Activated naive CD8-positive, alpha-beta T cell treated with anti-CD3 and anti-CD28 coated beads, Interleukin-2, amount 50 U/mL, for 24 hours (primary cell): ENCODE results near the gene TBC1D5.
"Not testable (repeated sequence)": the region's sequence is repeated elsewhere in the genome, so short reads cannot be mapped to it uniquely, and the experiment has no call there.

Source experiments
- ATAC-seq: fragments of 150-1000 bp; cut with Tn5 transposase; one replicate; pipeline ENCODE4 v1.10.0; 2021
- DNase-seq: peaks from one replicate; pipeline ENCODE4 v3.0.0; 2021
- H3K27ac Mint-ChIP-seq: one replicate; pipeline ENCODE4 v1.8.0; 2021; ENCODE audit warnings: mild to moderate bottlenecking, mixed read lengths
- H3K27me3 Mint-ChIP-seq: one replicate; pipeline ENCODE4 v1.8.0; 2021; ENCODE audit warnings: mixed read lengths
- H3K36me3 Mint-ChIP-seq: one replicate; pipeline ENCODE4 v1.8.0; 2021; ENCODE audit warnings: low read depth, mixed read lengths
- H3K4me1 Mint-ChIP-seq: one replicate; pipeline ENCODE4 v1.8.0; 2021; ENCODE audit warnings: mixed read lengths
- H3K4me3 Mint-ChIP-seq: one replicate; pipeline ENCODE4 v1.8.0; 2021; ENCODE audit warnings: mild to moderate bottlenecking, moderate library complexity, mixed read lengths
- H3K9me3 Mint-ChIP-seq: one replicate; pipeline ENCODE4 v1.8.0; 2021; ENCODE audit warnings: mixed read lengths

TBC1D5 gene

DNA sequence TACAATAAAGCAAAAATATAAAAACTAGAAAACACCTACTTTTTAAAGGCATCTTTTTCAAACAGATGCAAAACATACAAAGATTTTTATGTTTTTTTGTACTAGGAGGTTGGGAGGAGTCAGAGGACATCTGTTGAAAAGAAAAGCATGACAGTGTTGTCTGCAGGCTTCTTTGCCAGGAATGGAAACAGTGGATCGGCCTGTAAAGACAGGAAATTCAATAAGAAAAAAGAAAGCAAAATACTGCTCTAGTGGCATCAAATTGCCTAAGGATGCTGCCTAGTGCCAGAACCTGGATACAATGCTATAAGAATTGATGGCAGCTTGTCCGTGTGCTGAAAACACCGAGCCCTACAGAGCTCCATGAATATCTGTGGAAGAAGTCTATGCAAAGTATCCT lies 69.9 kb downstream of the TBC1D5 start:
- Mint-ChIP-seq H3K4me1 (peaks cover 4% of the 10 kb centered on the region), H3K9me3 (no peaks in the 10 kb centered on the region)

DNA sequence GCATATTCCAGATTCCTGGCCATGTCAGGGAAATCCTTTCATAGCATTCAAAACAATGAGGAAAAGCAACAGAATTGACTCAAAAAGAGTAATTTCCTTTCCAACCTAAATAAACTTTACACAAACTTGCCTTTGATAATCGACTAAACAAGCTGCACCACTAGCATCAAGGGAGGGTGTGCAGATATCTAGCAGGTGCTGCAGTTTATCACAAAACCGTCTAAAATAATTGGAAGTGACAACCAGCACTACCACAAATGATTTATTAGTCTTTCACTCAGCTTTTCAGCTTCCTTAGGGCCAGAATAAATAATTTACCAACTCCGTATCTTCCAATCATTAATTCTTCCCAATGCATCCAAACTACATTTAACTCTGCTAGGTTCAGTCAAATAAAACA lies 71.7 kb downstream of the TBC1D5 start:
- no peak overlapping the region for H3K4me3 Mint-ChIP-seq
- DNase-seq (no peak), ATAC-seq (no peak)
- no peaks in the 10 kb centered on the region for H3K27me3 Mint-ChIP-seq
- H3K4me1 Mint-ChIP-seq, result peaks cover 3% of the 10 kb centered on the region
- H3K36me3 Mint-ChIP-seq, result peaks cover 17% of the 10 kb centered on the region
- no peak overlapping the region for H3K27ac Mint-ChIP-seq
- no peaks in the 10 kb centered on the region for H3K9me3 Mint-ChIP-seq

More for the DNA sequence above, 69.9 kb downstream of the TBC1D5 start:
- Mint-ChIP-seq H3K36me3 (peaks cover 17% of the 10 kb centered on the region), H3K27me3 (no peaks in the 10 kb centered on the region), H3K4me3 (no peak overlapping the region), H3K27ac (no peak overlapping the region)
- ATAC-seq (no peak), DNase-seq (no peak)

DNA sequence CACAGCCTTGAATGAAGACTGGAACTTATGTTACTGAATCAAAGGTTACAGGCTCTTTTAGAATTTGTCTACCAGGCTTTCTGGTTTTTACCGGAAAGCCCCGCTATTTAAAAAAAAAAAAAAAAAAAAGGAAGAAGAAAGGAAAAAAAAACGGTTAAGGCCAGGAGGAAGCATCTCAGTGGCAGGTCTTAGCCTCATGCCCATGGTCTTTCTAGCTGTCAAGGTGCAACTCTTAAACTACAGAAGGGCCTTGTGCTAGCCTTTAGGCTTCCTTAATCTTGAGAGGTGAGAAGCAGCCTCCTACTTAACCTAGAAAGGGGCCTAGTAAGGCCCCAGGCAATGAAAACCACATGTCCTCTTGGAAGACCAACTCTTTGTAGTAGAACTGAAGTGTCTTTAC lies 77.5 kb downstream of the TBC1D5 start:
- Mint-ChIP-seq H3K36me3 (peaks cover 3% of the 10 kb centered on the region), H3K4me3 (no peak overlapping the region), H3K9me3 (no peaks in the 10 kb centered on the region), H3K27ac (no peak overlapping the region), H3K27me3 (no peaks in the 10 kb centered on the region), H3K4me1 (peaks cover 17% of the 10 kb centered on the region)
- ATAC-seq (peak; percentile 36), DNase-seq (no peak)

DNA sequence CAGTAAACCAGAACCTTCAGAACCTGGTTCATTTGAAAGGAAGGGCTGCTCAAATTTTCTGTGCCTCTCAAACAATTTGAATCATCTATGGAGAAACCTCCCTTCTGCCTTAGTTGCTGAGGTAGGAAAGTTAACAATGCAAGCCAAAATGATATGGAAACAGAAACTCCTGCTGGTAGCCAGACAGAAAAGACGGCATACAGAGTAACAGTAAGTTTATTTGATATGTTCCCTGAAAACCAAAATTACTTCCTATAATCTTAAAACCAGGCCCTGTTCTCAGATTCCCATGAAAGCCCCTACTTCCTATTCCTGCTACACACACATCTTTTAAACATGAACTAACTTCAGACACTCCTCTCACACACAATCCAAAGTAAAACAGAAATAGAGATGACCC lies 86.2 kb downstream of the TBC1D5 start:
- Mint-ChIP-seq H3K4me3 (no peak overlapping the region), H3K4me1 (peaks cover 2% of the 10 kb centered on the region), H3K27ac (no peak overlapping the region), H3K9me3 (no peaks in the 10 kb centered on the region), H3K36me3 (peaks cover 3% of the 10 kb centered on the region), H3K27me3 (no peaks in the 10 kb centered on the region)
- DNase-seq (no peak), ATAC-seq (no peak)

DNA sequence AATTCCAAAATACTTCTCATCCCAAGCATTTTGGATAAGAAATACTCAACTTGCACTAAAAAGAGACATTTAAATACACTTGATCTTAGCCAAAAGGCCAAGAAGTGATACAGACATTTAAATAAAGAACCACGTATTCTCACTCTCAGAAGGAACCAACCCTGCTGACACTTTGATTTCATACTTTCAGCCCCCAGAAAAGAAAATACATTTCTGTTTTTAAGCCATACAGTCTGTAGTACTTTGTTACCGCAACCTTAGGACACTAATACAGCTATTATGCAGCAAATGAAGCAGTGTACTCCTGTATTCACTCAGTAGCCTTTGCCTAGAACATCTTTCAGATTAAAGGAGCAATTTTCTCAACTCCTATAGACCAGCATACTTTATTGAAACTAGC lies 86.7 kb downstream of the TBC1D5 start:
- ATAC-seq (no peak), DNase-seq (no peak)
- Mint-ChIP-seq H3K9me3 (no peaks in the 10 kb centered on the region), H3K4me1 (peaks cover 2% of the 10 kb centered on the region), H3K27me3 (no peaks in the 10 kb centered on the region), H3K27ac (no peak overlapping the region), H3K4me3 (no peak overlapping the region), H3K36me3 (peaks cover 3% of the 10 kb centered on the region)

- H3K27ac Mint-ChIP-seq, DNase-seq, H3K4me3 Mint-ChIP-seq, ATAC-seq, H3K27me3 Mint-ChIP-seq, H3K9me3 Mint-ChIP-seq, H3K36me3 Mint-ChIP-seq, H3K4me1 Mint-ChIP-seq: not testable (repeated sequence)
Observed at GRCh38 chr3:17649748-17650147, 92.7 kb downstream of the TBC1D5 start.

DNA sequence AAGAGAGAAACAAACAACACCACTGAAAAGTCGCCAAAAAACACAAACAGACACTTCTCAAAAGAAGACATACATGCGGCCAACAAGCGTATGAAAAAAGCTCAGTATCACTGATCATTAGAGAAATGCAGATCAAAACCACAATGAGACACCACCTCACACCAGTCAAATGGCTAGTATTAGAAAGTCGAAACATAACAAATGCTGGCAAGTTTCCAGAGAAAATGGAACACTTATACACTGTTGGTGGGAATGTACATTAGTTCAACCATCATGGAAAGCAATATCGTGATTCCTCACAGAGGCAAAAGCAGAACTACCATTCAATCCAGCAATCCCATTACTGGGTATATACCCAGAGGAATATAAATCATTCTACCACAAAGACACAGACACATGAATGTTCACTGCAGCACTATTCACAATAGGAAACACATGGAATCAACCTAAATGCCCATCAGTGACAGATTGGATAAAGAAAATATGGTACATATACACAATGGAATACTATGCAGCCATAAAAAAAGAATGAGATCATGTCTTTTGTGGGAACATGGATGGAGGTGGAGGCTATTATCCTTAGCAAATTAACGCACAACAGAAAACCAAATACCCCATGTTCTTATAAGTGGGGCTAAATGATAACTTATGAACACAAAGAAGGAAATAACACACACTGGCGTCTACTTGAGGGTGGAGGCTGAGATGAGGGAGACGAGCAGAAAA lies 93.6 kb downstream of the TBC1D5 start:
- H3K9me3 Mint-ChIP-seq, H3K27ac Mint-ChIP-seq, H3K27me3 Mint-ChIP-seq, H3K4me3 Mint-ChIP-seq, H3K4me1 Mint-ChIP-seq, DNase-seq, ATAC-seq, H3K36me3 Mint-ChIP-seq: not testable (repeated sequence)

GRCh38 chr3:17645074-17645698 lies 97.2 kb downstream of the TBC1D5 start:
- no peak for DNase-seq

GRCh38 chr3:17643691-17644090 lies 98.7 kb downstream of the TBC1D5 start:
- H3K36me3 Mint-ChIP-seq, result peaks cover 3% of the 10 kb centered on the region
- H3K9me3 Mint-ChIP-seq, result no peaks in the 10 kb centered on the region
- ATAC-seq (no peak), DNase-seq (no peak)
- no peak overlapping the region for H3K27ac Mint-ChIP-seq
- H3K27me3 Mint-ChIP-seq, result no peaks in the 10 kb centered on the region
- H3K4me3 Mint-ChIP-seq, result no peak overlapping the region
- H3K4me1 Mint-ChIP-seq, result peaks cover 23% of the 10 kb centered on the region

More at GRCh38 chr3:17645074-17645698, 97.2 kb downstream of the TBC1D5 start:
- Mint-ChIP-seq H3K27ac (no peak overlapping the region), H3K4me3 (no peak overlapping the region), H3K4me1 (peaks cover 10% of the 10 kb centered on the region), H3K27me3 (no peaks in the 10 kb centered on the region), H3K36me3 (peaks cover 3% of the 10 kb centered on the region), H3K9me3 (peaks cover 3% of the 10 kb centered on the region)
- ATAC-seq, result no peak

GRCh38 chr3:17642474-17642873 lies 100.0 kb downstream of the TBC1D5 start:
- Mint-ChIP-seq H3K27ac (no peak overlapping the region), H3K36me3 (peaks cover 3% of the 10 kb centered on the region), H3K4me1 (peaks cover 23% of the 10 kb centered on the region), H3K27me3 (no peaks in the 10 kb centered on the region), H3K9me3 (no peaks in the 10 kb centered on the region), H3K4me3 (no peak overlapping the region)
- DNase-seq, result no peak
- no peak for ATAC-seq

GRCh38 chr3:17640466-17640865 lies 102.0 kb downstream of the TBC1D5 start:
- Mint-ChIP-seq H3K9me3 (no peaks in the 10 kb centered on the region), H3K4me3 (no peak overlapping the region), H3K27me3 (no peaks in the 10 kb centered on the region), H3K4me1 (peaks cover 23% of the 10 kb centered on the region), H3K27ac (no peak overlapping the region), H3K36me3 (peaks cover 5% of the 10 kb centered on the region)
- ATAC-seq (peak; percentile 40), DNase-seq (no peak)

GRCh38 chr3:17639765-17640164 lies 102.7 kb downstream of the TBC1D5 start:
- H3K4me3 Mint-ChIP-seq, result no peak overlapping the region
- peak overlapping the region; percentile 26 for H3K27ac Mint-ChIP-seq
- H3K36me3 Mint-ChIP-seq, result peaks cover 5% of the 10 kb centered on the region

DNA sequence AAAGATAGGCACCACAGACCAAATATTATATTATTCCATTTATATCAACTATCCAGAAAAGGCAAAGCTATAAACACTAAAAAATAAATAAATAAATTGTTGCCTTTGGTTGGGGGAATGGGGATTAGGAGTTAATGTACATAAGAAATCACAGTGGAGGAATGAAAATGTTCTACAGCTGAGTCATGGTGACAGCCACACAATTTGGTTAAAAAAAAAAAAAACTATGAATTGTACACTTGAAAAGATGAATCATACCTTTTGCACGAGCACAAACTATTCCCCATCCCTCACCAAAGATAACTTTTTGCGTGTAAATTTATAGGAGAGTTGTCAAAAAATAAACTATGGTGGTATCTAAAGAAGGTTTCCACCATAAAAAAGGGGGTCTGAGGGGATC lies 103.2 kb downstream of the TBC1D5 start:
- Mint-ChIP-seq H3K36me3 (peaks cover 6% of the 10 kb centered on the region), H3K9me3 (no peaks in the 10 kb centered on the region), H3K4me3 (no peak overlapping the region), H3K27me3 (no peaks in the 10 kb centered on the region), H3K27ac (no peak overlapping the region), H3K4me1 (peaks cover 27% of the 10 kb centered on the region)
- DNase-seq, result no peak
- no peak for ATAC-seq

More at GRCh38 chr3:17639765-17640164, 102.7 kb downstream of the TBC1D5 start:
- H3K9me3 Mint-ChIP-seq, result no peaks in the 10 kb centered on the region
- peaks cover 27% of the 10 kb centered on the region for H3K4me1 Mint-ChIP-seq
- ATAC-seq (peak; percentile 52), DNase-seq (no peak)
- no peaks in the 10 kb centered on the region for H3K27me3 Mint-ChIP-seq

DNA sequence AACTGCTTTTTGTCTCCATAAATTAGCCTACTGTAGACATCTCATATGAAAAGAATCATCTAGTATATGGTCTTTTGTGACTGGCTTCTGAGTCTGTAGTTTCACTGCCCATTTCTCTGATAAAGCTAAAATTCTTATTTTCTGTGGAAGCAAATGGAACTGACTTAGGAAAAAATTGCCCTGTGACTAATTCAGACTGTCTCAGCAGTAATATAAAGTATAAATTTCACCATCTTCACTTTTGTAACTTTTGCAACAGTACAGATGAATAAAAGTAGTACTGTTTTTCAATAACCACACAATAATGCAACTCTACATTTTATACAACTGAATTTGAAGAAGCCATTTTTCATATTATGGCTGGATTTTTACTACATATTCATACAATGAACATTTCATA lies 104.1 kb downstream of the TBC1D5 start:
- Mint-ChIP-seq H3K27ac (no peak overlapping the region), H3K27me3 (no peaks in the 10 kb centered on the region), H3K9me3 (no peaks in the 10 kb centered on the region), H3K4me3 (no peak overlapping the region), H3K4me1 (peaks cover 27% of the 10 kb centered on the region), H3K36me3 (peaks cover 8% of the 10 kb centered on the region)
- no peak for ATAC-seq
- DNase-seq, result no peak

DNA sequence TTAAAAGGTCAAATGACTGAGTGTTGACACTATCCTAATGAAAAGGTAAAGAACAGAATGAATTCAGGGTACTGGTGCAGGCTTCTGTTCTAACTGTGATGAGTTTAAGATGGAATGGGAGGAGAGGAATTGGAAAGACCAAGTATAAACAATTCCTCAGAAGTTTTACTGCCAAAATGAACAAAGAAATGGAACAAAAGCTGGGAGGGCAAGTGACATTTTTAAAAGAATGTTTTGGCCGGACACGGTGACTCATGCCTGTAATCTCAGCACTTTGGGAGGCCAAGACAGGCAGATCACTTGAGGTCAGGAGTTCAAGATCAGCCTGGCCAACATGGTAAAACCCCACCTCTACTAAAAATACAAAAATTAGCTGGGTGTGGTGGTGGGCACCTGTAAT lies 106.8 kb downstream of the TBC1D5 start:
- not testable (repeated sequence) for DNase-seq, H3K4me3 Mint-ChIP-seq, ATAC-seq, H3K9me3 Mint-ChIP-seq, H3K27ac Mint-ChIP-seq, H3K27me3 Mint-ChIP-seq
- peaks cover 11% of the 10 kb centered on the region for H3K36me3 Mint-ChIP-seq
- peaks cover 34% of the 10 kb centered on the region for H3K4me1 Mint-ChIP-seq
